ENCODE data around the gene KLHL30. TPM values are rescaled to one million over a fixed set of nuclear protein-coding genes. Genes with fewer than 3 reads are reported as not detected.

Gene KLHL30
- not detected for total RNA-seq
- 0.25 TPM for polyA plus RNA-seq (2013, experiment 1 of 2)
- polyA plus RNA-seq (2013, experiment 2 of 2), result 0.41 TPM
- long read RNA-seq, experiment 1, result 0 reads
- long read RNA-seq, experiment 2, result 0 reads
- long read RNA-seq, experiment 3, result 0 reads
- long read RNA-seq, experiment 4, result 0 reads

DNA sequence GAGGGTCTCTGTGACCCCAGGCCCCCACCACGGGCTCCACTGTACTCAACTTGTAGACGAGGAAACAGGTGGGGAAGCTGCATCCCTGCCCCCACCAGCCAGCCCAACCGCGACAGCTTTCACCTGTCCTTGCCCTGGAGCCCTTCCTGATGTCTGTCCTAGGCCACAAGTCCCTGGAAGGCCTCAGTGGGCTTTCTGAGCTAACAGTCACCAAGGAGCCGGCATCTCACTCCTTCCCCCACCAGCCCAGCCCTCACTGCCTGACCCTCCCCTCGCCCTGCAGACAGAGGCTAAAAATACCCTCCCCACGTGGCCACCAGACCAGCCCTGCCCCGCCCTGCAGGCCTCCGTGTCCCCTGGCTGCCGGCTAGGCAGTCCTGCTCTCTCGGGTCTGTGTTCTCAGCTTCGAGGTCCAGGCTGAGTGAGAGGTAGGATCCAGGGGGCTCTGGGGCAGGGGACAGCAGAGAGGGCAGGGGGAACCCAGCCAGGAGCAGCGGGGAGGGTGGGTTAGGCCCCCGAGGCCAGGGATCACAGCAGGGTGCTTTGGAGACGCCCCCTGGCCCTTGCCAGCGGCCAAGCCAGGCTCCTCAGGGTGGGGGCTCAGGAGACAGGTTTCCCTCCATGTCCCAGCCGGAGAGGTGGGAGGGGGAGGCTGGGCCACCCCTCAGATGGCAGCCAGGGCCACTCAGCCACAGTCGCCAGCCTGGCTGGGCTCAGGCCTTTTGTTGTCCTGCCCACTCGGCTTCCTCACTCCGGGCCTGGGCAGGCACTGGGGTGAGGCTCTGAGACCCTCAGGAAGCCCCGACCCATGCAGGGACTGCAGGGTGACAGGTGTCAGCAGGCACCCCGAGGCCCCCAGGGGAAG, at the start of gene KLHL30:
Gene KLHL30, plus strand, starts transcription at position 338 of the 865 bp plus-strand sequence. CDS start 2,087 bp downstream, outside the sequence.
- Mint-ChIP-seq H3K27ac (no peak within 1 kb of the TSS), H3K4me3 (no peak within 1 kb of the TSS), H3K9me3 (no peaks in the 10 kb centered on the region), H3K36me3 (ENCODE audit: low read depth) (no peaks in the 10 kb centered on the region), H3K27me3 (ENCODE audit: insufficient read depth) (no peaks in the 10 kb centered on the region), H3K4me1 (no peaks in the 10 kb centered on the region)
- Histone ChIP-seq H3K36me3 (ENCODE audit: control insufficient read depth, insufficient read depth, low read length) (no peaks in the 10 kb centered on the region), H3K9me3 (ENCODE audit: control insufficient read depth, low read length) (no peaks in the 10 kb centered on the region), H3K4me3 (ENCODE audit: low read length) (no peak within 1 kb of the TSS), H3K27ac (ENCODE audit: low read depth, low read length) (no peak within 1 kb of the TSS), H3K9ac (ENCODE audit: extremely low read depth, low read length, poor library complexity, severe bottlenecking) (no peak within 1 kb of the TSS), H3K4me1 (ENCODE audit: control insufficient read depth, insufficient read depth, low read length) (no peaks in the 10 kb centered on the region), H3K27me3 (ENCODE audit: control insufficient read depth, insufficient read depth, low read length, poor library complexity, severe bottlenecking) (no peaks in the 10 kb centered on the region)
- 88% methylated on average over 22 of the region's 22 CpGs; no CpG with 5 or more reads in 1 of the 2 experiments for WGBS, 2 experiments (ENCODE audit: insufficient coverage in 1 of 2, insufficient read length in 1 of 2)
- TF ChIP-seq, protein P1, sequence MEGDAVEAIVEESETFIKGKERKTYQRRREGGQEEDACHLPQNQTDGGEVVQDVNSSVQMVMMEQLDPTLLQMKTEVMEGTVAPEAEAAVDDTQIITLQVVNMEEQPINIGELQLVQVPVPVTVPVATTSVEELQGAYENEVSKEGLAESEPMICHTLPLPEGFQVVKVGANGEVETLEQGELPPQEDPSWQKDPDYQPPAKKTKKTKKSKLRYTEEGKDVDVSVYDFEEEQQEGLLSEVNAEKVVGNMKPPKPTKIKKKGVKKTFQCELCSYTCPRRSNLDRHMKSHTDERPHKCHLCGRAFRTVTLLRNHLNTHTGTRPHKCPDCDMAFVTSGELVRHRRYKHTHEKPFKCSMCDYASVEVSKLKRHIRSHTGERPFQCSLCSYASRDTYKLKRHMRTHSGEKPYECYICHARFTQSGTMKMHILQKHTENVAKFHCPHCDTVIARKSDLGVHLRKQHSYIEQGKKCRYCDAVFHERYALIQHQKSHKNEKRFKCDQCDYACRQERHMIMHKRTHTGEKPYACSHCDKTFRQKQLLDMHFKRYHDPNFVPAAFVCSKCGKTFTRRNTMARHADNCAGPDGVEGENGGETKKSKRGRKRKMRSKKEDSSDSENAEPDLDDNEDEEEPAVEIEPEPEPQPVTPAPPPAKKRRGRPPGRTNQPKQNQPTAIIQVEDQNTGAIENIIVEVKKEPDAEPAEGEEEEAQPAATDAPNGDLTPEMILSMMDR (conservative IDR thresholded peaks at IDR 0.05), result no peak
- DNase-seq, result no peak

- no peaks in the 10 kb centered on the region for H3K9me3 Mint-ChIP-seq
- Histone ChIP-seq H3K4me3 (ENCODE audit: low read length) (no peak overlapping the region), H3K36me3 (ENCODE audit: control insufficient read depth, insufficient read depth, low read length) (peaks cover 8% of the 10 kb centered on the region), H3K9me3 (ENCODE audit: control insufficient read depth, low read length) (no peaks in the 10 kb centered on the region), H3K27me3 (ENCODE audit: control insufficient read depth, insufficient read depth, low read length, poor library complexity, severe bottlenecking) (no peaks in the 10 kb centered on the region), H3K9ac (ENCODE audit: extremely low read depth, low read length, poor library complexity, severe bottlenecking) (no peak overlapping the region), H3K4me1 (ENCODE audit: control insufficient read depth, insufficient read depth, low read length) (no peaks in the 10 kb centered on the region), H3K27ac (ENCODE audit: low read depth, low read length) (peak overlapping the region; percentile 29)
- H3K4me1 Mint-ChIP-seq, result no peaks in the 10 kb centered on the region
- DNase-seq, result no peak
- no peak overlapping the region for H3K4me3 Mint-ChIP-seq
- H3K27ac Mint-ChIP-seq, result peak overlapping the region; percentile 8
- H3K36me3 Mint-ChIP-seq (ENCODE audit: low read depth), result peaks cover 17% of the 10 kb centered on the region
- no peaks in the 10 kb centered on the region for H3K27me3 Mint-ChIP-seq (ENCODE audit: insufficient read depth)
- 93 to 100% methylated on average over 3 to 4 of the region's 4 CpGs for WGBS, 2 experiments (ENCODE audit: insufficient coverage in 1 of 2, insufficient read length in 1 of 2)
- TF ChIP-seq, protein P1 (conservative IDR thresholded peaks at IDR 0.05), result no peak
Measured at GRCh38 chr2:238090887-238091286, 47.6 kb upstream of the KLHL30 start.

GRCh38 chr2:238091436-238092060, 46.9 kb upstream of the KLHL30 start:
- Mint-ChIP-seq H3K9me3 (no peaks in the 10 kb centered on the region), H3K27ac (peak overlapping the region; percentile 8), H3K4me1 (peaks cover 4% of the 10 kb centered on the region), H3K27me3 (ENCODE audit: insufficient read depth) (no peaks in the 10 kb centered on the region), H3K4me3 (no peak overlapping the region), H3K36me3 (ENCODE audit: low read depth) (peaks cover 12% of the 10 kb centered on the region)
- Histone ChIP-seq H3K27me3 (ENCODE audit: control insufficient read depth, insufficient read depth, low read length, poor library complexity, severe bottlenecking) (no peaks in the 10 kb centered on the region), H3K9me3 (ENCODE audit: control insufficient read depth, low read length) (no peaks in the 10 kb centered on the region), H3K4me1 (ENCODE audit: control insufficient read depth, insufficient read depth, low read length) (no peaks in the 10 kb centered on the region), H3K9ac (ENCODE audit: extremely low read depth, low read length, poor library complexity, severe bottlenecking) (no peak overlapping the region), H3K4me3 (ENCODE audit: low read length) (no peak overlapping the region), H3K27ac (ENCODE audit: low read depth, low read length) (no peak overlapping the region), H3K36me3 (ENCODE audit: control insufficient read depth, insufficient read depth, low read length) (peaks cover 4% of the 10 kb centered on the region)
- no peak for DNase-seq
- WGBS, 2 experiments (ENCODE audit: insufficient coverage in 1 of 2, insufficient read length in 1 of 2), result 94 to 97% methylated on average over 8 to 16 of the region's 16 CpGs
- TF ChIP-seq, protein P1 (conservative IDR thresholded peaks at IDR 0.05), result no peak

Data from endodermal cell (in vitro differentiated cells).